GM21360 (cell line): Measurements from ENCODE around the gene ALG10B.
"Not testable (repeated sequence)": the region's sequence is repeated elsewhere in the genome, so short reads cannot be mapped to it uniquely, and the experiment has no call there.

Experiments
- ATAC-seq: cut with Tn5 transposase; IDR thresholded peaks from one replicate; pipeline ENCODE4 v1.9.1; 2021; ENCODE audit warnings: mild to moderate bottlenecking, moderate library complexity; ENCODE audit not compliant: unreplicated experiment

ALG10B gene, protein sequence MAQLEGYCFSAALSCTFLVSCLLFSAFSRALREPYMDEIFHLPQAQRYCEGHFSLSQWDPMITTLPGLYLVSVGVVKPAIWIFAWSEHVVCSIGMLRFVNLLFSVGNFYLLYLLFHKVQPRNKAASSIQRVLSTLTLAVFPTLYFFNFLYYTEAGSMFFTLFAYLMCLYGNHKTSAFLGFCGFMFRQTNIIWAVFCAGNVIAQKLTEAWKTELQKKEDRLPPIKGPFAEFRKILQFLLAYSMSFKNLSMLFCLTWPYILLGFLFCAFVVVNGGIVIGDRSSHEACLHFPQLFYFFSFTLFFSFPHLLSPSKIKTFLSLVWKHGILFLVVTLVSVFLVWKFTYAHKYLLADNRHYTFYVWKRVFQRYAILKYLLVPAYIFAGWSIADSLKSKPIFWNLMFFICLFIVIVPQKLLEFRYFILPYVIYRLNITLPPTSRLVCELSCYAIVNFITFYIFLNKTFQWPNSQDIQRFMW

DNA sequence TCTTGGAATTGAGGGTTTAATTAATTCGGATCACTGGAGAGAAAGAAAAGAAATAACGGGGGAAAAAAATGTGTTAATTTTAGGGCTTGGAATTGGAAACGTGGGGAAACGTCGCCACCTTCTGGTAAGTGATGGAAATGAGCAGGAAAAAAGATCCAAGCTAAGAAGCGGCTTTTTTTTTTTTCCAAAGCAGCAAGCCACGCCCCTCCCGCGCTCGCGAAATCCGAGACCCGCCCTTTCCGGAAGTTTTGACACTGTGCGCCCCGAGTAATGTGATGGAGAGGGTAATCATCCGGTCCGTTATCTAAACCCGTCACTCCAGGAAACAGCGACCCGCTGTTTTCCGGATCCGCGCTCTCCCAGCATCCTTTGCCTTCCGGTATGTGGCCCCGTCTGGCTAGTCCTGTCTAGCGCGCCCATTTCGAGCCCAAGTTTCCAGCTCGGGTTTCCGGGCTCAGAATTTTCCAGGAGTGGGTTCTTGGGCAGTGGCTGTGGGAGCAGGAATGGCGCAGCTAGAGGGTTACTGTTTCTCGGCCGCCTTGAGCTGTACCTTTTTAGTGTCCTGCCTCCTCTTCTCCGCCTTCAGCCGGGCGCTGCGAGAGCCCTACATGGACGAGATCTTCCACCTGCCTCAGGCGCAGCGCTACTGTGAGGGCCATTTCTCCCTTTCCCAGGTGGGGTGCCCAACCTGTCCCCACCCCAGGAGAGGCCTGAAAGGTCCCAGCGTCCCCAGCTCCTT lies at the start of gene ALG10B:
TSS of gene ALG10B (plus strand) at position 384 of the 739 bp plus-strand sequence. CDS start at position 504, 120 bp downstream.
- peak; percentile 100 for ATAC-seq

DNA sequence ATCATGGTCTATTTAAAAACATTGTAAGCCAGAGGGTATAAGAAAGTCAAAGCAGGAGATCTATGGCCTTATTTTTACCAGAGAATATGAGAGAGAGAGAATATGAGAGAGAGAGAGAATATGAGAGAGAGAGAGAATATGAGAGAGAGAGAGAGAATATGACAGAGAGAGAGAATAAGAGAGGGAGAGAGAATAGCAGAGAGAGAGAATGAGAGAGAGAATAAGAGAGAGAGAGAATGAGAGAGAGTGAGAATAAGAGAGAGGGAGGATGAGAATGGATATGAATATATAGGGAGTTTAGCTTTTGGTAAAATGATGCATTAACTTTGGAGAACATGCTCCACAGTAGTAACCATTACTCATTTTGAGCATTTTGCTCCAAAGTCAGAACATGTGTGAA lies 48.0 kb upstream of the ALG10B start:
- ATAC-seq, result no peak

DNA sequence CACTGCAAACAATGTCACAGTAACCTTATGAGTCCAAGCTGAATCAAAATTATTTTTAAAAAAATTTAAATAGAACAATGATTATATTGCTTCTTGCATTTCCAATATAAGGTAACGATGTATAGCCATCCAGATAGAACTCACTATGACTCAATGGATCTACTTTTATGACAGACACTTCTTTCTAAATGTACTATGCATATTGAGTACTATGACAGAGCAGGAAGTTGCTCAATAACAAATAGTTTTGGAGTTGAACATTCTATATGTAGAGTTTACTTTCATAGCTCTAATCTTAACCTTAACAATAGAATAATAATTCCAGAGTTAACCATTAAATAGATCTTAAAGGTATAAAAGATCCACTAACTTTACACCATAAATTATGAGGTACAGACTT lies 46.7 kb upstream of the ALG10B start:
- no peak for ATAC-seq

DNA sequence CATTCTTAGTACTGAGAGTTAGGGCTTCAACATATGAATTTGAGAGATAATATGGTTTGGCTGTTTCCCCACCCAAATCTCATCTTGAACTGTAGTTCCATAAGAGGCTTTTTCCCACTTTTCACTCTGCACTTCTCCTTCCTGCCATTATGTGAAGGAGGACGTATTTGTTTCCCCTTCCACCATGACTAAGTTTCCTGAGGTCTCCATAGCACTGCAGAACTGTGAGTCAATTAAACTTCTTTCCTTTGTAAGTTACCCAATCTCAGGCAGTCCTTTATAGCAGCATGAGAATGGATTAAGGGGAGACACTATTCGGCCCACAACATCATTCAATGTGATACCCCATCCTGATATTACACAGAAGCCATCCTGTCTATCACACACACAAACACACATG lies 36.8 kb upstream of the ALG10B start:
- ATAC-seq, result no peak

DNA sequence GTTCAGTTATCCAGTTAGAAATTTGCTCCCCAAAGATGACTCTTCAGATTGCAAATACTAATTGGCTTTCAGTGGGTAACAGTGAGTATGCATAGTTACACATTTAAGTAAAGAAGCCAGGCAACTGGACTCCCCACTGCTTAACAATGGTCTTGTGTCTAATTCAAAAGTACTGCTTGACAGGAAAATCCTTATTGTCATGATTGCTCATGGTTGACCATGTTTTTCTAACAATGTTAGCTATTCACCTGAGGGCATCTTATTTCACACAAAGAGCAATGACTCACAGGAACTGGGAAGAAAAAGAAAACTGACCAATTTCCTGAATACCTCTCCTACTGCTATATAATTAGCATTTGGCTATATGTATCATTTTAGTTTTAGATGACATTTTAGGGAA lies 33.7 kb upstream of the ALG10B start:
- ATAC-seq, result no peak

DNA sequence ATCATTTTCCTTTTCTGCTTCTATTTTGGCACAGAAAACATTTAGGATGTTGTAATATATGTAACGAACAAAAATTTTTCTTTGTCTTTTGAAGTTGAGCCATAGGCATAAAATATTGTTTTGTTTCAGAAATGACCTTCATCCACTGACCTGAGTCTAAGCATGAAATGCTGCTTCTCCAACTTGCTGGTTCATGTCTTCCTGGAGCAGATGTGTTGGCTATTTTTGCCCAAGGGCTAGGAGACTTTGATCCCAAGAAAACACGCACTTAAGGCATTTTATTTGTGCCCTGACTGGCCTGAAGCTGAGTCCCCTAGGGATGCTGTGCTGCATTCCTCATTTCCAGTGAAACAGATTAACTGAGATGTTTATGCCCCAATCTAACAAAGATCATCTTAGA lies 27.2 kb upstream of the ALG10B start:
- no peak for ATAC-seq

DNA sequence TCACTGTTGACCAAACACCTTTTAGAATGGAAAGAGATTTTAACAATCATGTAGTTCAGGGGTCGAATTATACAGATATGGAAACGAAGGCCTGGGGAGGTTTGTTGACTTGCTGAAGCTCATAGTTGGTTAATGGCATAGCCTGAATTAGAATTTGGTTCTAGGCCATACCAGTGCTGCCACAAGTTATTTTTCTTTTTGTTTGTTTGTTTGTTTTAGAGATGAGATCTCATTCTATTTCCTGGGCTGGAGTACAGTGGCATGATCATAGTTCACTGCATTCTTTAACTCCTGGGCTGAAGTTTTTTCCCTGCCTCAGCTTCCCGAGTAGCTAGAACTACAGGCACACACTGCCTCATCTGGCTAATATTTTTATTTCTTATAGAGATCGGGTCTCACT lies 25.4 kb upstream of the ALG10B start:
- no peak for ATAC-seq

DNA sequence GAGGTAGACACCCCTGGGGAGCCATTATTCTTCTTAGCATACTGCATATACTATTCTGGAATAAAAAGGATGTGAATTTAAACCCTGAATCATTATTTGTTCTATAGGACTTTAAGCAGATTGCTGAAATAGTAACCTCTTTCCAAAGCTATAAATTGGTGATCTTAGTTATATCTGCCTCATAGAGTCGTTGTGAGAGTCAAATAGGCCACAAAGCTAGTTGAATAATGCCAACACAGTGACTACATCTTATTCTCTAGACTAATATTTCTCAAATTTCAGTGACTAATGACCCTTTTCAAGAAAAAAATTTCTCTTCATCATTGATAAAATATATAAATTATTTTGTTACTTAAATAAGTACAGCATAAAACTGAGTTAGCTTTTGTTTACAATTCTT lies 13.6 kb upstream of the ALG10B start:
- not testable (repeated sequence) for ATAC-seq

DNA sequence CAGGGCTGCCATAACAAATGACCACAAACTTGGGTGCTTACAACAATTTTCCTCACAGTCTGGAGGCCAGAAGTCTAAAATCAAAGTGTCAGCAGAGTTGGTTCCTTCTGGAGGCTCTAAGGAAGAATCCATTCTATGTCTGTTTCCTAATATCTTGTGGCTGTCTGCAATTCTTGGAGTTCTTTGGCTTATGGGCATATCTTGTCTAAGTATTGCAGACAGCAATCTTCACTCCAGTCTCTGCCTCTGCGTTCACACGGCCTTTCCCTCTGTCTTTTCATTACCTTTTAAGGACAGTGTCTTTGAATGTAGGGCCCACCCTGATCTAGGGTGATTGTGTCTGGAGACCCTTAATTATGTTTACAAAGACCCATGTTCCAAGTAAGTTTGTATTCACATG lies 5.4 kb downstream of the ALG10B start:
- not testable (repeated sequence) for ATAC-seq

DNA sequence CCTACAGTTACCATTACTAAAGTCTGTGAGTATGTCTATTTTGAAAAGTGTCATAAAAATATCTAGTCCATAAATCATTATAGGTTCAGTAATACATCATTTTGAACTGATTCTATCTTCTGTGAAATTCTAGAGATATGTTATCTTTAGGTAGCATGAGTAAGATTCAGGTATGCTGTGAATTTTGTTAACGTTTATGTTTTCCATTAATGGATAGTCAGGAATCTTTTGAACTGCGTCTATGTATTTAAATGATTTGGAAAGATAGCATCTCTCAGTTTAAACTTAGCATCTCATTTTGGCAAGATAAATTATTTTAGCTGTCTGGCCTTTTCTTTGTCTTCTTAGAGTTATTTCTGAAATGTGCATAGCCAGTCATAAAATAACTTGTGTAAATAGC lies 8.3 kb downstream of the ALG10B start:
- no peak for ATAC-seq

DNA sequence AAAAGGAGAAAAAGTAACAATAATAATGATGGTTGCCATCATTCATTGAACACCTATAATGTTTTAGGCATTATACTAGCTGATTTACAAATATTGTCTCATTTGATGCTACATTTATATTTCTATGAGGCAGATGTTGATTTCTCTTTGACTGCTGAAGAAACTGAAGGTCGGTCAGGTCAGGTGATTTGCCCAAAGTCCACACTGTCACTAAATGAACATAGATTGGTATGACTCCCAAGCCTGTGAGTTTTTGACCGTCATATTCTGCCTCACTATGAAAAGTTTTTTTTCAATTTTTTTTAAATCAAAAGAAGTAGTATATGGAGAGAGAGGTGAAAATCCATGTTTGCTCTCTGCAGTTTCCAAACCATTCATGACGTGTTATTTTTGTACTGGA lies 10.8 kb downstream of the ALG10B start:
- no peak for ATAC-seq

DNA sequence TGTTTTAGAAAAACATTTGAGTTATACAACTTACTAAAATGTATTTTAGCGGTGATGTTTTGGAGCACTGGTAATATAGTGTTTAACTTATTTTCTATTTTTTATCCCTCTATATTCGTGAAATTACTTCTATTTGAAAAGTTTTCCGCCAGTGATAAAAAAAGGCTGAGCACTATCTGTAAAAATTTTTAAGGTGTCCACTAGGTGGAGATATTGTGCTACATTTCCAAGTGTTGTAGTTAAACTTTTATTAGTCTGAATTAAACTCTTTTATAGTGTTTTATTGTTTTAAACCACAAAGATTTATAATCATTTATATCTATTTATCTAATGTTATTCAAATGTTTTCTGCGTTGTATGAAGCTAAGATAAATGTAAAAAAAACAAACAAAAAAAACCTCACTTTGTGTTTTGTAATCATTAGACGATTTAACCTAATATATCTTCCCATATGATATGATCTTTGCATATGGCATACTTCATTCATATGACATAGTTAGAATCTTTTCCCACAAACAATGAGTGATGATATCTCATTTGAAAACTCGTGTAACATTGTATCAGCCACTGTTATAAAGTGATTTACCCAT lies 11.8 kb downstream of the ALG10B start:
- ATAC-seq, result no peak

DNA sequence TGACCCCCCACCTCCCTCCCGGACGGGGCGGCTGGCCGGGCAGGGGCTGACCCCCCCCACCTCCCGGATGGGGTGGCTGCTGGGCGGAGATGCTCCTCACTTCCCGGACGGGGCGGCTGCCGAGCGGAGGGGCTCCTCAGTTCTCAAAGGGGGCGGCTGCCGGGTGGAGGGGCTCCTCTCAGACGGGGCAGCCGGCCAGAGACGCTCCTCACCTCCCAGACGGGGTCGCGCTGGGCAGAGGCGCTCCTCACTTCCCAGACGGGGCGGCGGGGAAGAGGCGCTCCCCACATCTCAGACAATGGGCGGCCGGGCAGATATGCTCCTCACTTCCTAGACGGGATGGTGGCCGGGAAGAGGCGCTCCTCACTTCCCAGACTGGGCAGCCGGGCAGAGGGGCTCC lies 13.8 kb downstream of the ALG10B start:
- ATAC-seq, result not testable (repeated sequence)

DNA sequence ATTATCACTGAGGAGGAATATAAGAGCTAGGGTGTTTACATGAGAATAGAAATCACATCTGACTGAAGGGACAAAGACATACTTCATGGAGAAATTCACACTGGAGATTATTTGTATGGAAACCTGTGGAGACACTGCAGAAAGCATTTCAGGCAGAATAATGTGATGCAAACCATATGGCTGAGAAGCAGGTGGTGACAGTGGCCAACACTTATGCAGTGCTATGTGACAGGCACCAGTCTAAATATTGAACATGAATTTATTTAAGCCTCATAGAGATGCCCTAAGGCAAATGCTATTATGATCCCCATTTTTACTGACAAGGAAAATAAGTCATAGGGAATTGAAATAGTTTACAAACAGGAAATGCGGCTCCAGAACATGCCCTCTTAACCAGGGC lies 16.2 kb downstream of the ALG10B start:
- no peak for ATAC-seq

DNA sequence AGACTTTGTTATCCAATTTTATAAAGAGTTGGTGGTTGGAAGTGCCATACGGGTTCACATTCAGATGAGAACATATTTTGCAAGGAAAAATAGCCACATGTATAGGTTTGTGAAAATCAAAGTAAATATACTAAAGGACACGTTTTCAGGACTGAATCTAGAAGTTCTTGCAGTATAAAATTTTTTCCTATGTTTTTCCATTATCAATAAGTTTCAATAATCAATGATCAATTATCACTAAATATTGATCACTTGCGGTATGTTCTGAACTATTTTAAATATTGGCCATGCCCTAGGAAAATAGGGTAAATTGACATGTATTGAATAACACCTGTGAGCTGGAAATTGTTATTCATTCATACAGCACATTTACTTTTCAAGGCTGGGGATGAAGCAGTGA lies 25.9 kb downstream of the ALG10B start:
- ATAC-seq, result no peak

DNA sequence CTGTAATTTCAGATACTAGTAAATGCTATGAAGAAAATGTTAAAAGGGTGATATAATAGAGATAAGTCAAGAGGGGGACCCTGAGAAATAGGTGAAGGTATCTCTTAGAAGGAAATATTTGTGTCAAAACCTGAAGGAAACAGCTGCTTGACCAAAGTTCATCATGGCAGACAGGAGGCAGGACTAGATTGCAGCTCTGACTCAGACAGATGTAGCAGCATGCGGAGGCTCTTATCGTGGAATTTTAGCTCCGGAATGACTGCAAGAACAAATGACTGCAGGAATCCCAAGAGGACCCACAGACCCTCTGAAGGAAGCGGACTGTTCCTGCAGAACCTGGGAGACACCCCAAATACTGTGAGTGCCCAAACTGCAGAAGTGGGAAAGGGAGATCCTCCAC lies 26.7 kb downstream of the ALG10B start:
- not testable (repeated sequence) for ATAC-seq

DNA sequence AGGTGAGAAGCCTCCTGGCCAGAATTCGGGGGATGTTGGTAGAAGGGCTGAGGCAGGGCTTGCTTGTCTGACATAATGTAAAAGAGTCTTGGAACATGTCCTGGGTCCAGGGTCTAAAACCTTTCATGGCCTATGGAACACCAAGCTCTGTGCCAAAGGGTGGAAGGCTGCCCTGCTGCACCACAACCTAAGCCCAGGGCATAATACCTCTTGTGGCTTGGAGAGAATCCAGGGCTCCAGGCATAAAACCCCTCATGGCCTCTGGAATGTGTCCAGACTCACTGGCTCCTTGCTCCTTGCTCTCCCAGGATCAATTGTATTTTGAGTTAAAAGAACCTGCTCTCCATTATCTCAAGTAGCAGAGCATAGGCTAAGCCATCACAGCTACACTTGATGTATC lies 27.3 kb downstream of the ALG10B start:
- ATAC-seq, result not testable (repeated sequence)

DNA sequence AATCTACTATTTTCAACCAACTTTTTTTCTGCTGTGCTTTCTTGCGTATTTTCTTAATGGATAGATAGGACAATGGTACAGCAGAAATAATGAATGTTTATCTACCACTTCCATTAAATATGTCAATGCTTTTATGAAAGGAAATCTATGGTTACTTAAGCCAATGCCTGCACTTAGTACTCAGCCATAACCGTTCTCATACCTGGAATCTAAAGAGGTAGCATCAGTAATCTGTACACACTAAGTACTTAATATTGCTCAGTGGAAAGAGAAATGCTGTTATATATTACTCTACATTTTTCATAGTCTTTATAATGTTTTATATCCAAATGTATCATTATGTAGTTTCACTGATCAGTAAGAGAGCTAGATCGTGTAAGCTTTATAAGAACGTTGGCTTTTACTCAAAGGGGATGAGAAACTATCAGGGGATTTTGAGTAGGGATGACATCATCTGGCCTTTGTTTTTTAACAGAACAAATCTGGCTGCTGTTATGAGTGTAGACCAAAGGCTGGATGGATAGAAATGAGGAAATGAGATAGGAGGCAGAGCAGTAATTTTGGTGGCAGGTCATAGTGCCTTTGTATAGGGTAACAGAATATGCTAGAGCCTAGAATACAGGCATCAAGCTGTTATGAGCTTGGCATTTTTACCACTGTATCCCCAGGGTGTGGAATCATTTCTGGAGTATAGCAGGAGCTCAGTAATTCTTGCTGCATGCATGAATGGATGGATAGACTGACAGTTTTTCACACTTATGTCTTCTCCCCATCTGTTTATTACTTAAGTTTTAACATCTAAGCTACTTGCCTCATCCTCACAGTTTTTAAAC lies 34.0 kb downstream of the ALG10B start:
- ATAC-seq, result peak; percentile 100

DNA sequence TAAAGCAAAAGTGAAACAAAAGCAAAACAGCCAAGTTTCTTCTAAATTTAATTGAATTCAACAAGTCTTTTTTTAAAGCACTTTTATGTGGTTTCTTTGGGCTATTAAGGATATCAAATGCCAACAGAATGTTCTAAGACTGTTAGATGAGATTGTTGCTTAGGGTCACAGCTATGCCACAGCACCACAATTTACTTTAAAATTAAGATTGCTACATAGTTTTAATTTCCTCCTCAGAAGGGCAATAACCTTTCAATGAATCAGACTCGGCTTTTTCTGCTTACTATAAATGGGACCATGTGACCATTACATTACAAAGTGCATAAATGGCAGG lies 34.6 kb downstream of the ALG10B start:
- ATAC-seq, result not testable (repeated sequence)

DNA sequence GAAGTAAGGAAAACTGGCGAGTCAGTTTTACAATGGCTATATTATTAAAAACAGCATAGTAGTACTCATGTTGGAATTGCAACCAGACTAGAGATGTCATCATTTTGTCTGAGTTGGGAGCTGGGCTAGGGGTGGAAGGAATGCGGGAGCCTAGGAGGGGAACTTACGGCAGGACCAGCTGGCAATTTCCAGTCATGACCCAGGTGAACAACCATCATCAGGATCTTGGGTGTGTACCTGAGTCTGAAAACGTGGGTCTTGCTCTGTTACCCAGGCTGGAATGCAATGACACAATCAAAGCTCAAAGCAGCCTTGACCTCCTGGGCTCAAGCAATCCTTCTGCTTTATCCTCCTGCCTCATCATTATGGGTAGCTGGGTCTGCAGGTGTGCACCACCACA lies 50.9 kb downstream of the ALG10B start:
- ATAC-seq, result no peak

DNA sequence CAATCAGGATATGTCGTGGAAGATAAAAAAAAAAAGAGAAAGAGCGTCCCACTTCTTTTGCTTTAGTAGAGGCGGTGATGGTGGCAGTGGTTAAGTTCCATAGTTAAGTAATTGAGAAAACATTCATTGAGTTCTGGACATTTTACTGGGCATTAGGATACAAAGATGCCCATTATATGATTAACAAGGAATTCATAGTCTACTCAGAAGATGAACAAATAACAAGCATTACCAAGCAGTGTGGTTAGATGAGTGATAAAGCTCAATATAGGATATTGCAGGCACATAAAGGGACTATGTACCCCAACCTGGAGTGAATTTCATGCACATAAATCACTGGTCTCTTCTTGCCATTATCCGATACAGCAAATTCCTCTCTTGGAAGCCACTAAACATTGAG lies 53.7 kb downstream of the ALG10B start:
- no peak for ATAC-seq
